Sigmoid colon (tissue), 4 donors: ENCODE data around the gene KIRREL3.

Experiments used
- CTCF ChIP-seq, 4 experiments: fragments of 450-650 bp in 3 of 4; fragments of 200-600 bp in 1 of 4; IDR thresholded peaks; one replicate each; pipeline ENCODE4 v1.5.1; 2016 to 2019; ENCODE audit warnings: antibody characterized with exemption in 4 of 4, mild to moderate bottlenecking in 3 of 4, moderate library complexity in 2 of 4
- EP300 ChIP-seq, 4 donors: sonication (generic); formaldehyde crosslinking; IDR thresholded peaks; one replicate each; pipeline ENCODE4 v1.6.1; 2017; ENCODE audit warnings: antibody characterized with exemption in 4 of 4
- POLR2A ChIP-seq, 2 donors: fragments of 450-650 bp; IDR thresholded peaks; one replicate each; pipeline ENCODE4 v1.6.1; 2016; ENCODE audit warnings: antibody characterized with exemption in 2 of 2, mild to moderate bottlenecking in 2 of 2, moderate library complexity in 2 of 2
- POLR2AphosphoS5 ChIP-seq, 4 donors: sonication (generic); formaldehyde crosslinking; IDR thresholded peaks; one replicate each; pipeline ENCODE4 v1.6.1; 2017; ENCODE audit warnings: antibody characterized with exemption in 4 of 4

GRCh38 chr11:126793596-126793995 lies 207.0 kb downstream of the KIRREL3 start:
- no peak for TF ChIP-seq CTCF (IDR thresholded peaks at IDR 0.05)
- TF ChIP-seq POLR2AphosphoS5 (IDR thresholded peaks at IDR 0.05): no peak
- no peak for TF ChIP-seq POLR2A (IDR thresholded peaks at IDR 0.05)
- no peak for TF ChIP-seq EP300 (IDR thresholded peaks at IDR 0.05)
